HG03064 (cell line): ENCODE data around the gene ZCCHC14.
"Not testable (repeated sequence)": the region's sequence is repeated elsewhere in the genome, so short reads cannot be mapped to it uniquely, and the experiment has no call there.

ENCODE experiments used
- ATAC-seq: cut with Tn5 transposase; IDR thresholded peaks from one replicate; pipeline ENCODE4 v1.9.1; 2021; ENCODE audit warnings: low read depth; ENCODE audit not compliant: unreplicated experiment

ZCCHC14 gene

GRCh38 chr16:87525352-87525751 lies 32.5 kb upstream of the ZCCHC14 start:
- no peak for ATAC-seq

GRCh38 chr16:87524407-87524806 lies 31.6 kb upstream of the ZCCHC14 start:
- ATAC-seq: no peak

GRCh38 chr16:87523605-87524004 lies 30.8 kb upstream of the ZCCHC14 start:
- not testable (repeated sequence) for ATAC-seq

- ATAC-seq: not testable (repeated sequence)
Measured at GRCh38 chr16:87521764-87522163, 28.9 kb upstream of the ZCCHC14 start.

GRCh38 chr16:87519170-87519569 lies 26.3 kb upstream of the ZCCHC14 start:
- ATAC-seq: not testable (repeated sequence)

GRCh38 chr16:87518430-87519051 lies 25.7 kb upstream of the ZCCHC14 start:
- not testable (repeated sequence) for ATAC-seq

- not testable (repeated sequence) for ATAC-seq
Measured at GRCh38 chr16:87517610-87518429, 25.0 kb upstream of the ZCCHC14 start.

- no peak for ATAC-seq
Measured at GRCh38 chr16:87516361-87516760, 23.5 kb upstream of the ZCCHC14 start.

GRCh38 chr16:87515475-87516330 lies 22.9 kb upstream of the ZCCHC14 start:
- no peak for ATAC-seq

GRCh38 chr16:87509778-87510177 lies 17.0 kb upstream of the ZCCHC14 start:
- not testable (repeated sequence) for ATAC-seq

GRCh38 chr16:87507351-87508069 lies 14.7 kb upstream of the ZCCHC14 start:
- no peak for ATAC-seq

GRCh38 chr16:87506423-87507350 lies 13.9 kb upstream of the ZCCHC14 start:
- ATAC-seq: no peak

- ATAC-seq: no peak
Measured at GRCh38 chr16:87505834-87506233, 13.0 kb upstream of the ZCCHC14 start.

- not testable (repeated sequence) for ATAC-seq
Measured at GRCh38 chr16:87503232-87503937, 10.6 kb upstream of the ZCCHC14 start.

- no peak for ATAC-seq
Measured at GRCh38 chr16:87502308-87502969, 9.6 kb upstream of the ZCCHC14 start.

GRCh38 chr16:87501117-87501516 lies 8.3 kb upstream of the ZCCHC14 start:
- no peak for ATAC-seq

- no peak for ATAC-seq
Measured at GRCh38 chr16:87499189-87499486, 6.3 kb upstream of the ZCCHC14 start.
